BJ (cell line): ENCODE data around the gene ARMC8. TPM values are rescaled to one million over a fixed set of nuclear protein-coding genes. Genes with fewer than 3 reads are reported as not detected.

Source experiments
- CTCF ChIA-PET: fragments of 350-600 bp; formaldehyde crosslinking; extraction: SDS; loops from one replicate; lab custom pipeline; 2021; ENCODE audit warnings: antibody characterized with exemption, inconsistent platforms; lab: Yijun Ruan, JAX
- POLR2A ChIA-PET: fragments of 300-600 bp; sonication (Branson Sonifier 250); formaldehyde crosslinking; extraction: SDS; loops from one replicate; lab custom pipeline; 2021; ENCODE audit warnings: antibody characterized with exemption; lab: Charles Lee
- DNase-seq: peaks from one replicate; pipeline ENCODE4 v3.0.0-alpha.2; 2011; ENCODE audit warnings: low read depth
- H3K27me3 ChIP-seq: 2 replicates; pipeline ENCODE4 v1.6.0; 2011; ENCODE audit warnings: low read length; ENCODE audit not compliant: control insufficient read depth, insufficient read depth
- H3K36me3 ChIP-seq: 2 replicates; pipeline ENCODE4 v1.5.1; 2011; ENCODE audit warnings: low read length; ENCODE audit not compliant: control insufficient read depth, insufficient read depth
- H3K4me3 ChIP-seq: 2 replicates; pipeline ENCODE4 v1.5.1; 2011; ENCODE audit warnings: low read depth, mild to moderate bottlenecking, control low read depth, low read length
- polyA plus RNA-seq: library from polyadenylated mRNA; depleted of rRNA; stranded (reverse); fragments of >200 nt; gene quantifications from 2 replicates; pipeline ENCODE4 v1.2.3, GENCODE V29; 2011; rRNA removed
- TF ChIP-seq, protein P1 (sequence below): IDR thresholded peaks from 2 replicates; pipeline ENCODE4 v1.5.1; 2011; ENCODE audit warnings: low read depth, mild to moderate bottlenecking, control low read depth, inconsistent platforms, low read length, moderate library complexity; ENCODE audit not compliant: insufficient read depth

The ARMC8 gene
- polyA plus RNA-seq, 1 experiment: 52.7 TPM

DNA sequence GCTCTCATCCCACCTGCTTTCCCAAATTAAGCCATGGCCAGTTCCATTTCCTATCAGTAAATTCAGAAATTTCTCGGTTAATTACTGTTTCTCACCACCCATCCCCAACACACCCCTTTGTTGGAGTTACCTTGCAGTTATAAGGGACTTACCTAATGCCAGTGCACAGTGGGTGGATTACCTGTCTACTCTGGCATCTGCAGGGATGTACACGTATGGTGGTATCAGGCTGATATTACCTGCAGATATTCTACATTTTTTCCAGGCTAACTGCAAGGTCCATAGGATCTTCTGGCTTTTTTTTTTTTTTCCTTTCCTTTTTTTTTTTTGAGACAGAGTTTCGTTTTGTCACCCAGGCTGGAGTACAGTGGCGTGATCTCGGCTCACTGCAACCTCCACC lies 153.4 kb downstream of the ARMC8 start:
- no peak for DNase-seq
- H3K36me3 ChIP-seq: no peaks in the 10 kb centered on the region
- no peak overlapping the region for H3K4me3 ChIP-seq
- H3K27me3 ChIP-seq: no peaks in the 10 kb centered on the region
- CTCF ChIA-PET: no interaction called here
- POLR2A ChIA-PET: no interaction called here
- TF ChIP-seq, protein P1, sequence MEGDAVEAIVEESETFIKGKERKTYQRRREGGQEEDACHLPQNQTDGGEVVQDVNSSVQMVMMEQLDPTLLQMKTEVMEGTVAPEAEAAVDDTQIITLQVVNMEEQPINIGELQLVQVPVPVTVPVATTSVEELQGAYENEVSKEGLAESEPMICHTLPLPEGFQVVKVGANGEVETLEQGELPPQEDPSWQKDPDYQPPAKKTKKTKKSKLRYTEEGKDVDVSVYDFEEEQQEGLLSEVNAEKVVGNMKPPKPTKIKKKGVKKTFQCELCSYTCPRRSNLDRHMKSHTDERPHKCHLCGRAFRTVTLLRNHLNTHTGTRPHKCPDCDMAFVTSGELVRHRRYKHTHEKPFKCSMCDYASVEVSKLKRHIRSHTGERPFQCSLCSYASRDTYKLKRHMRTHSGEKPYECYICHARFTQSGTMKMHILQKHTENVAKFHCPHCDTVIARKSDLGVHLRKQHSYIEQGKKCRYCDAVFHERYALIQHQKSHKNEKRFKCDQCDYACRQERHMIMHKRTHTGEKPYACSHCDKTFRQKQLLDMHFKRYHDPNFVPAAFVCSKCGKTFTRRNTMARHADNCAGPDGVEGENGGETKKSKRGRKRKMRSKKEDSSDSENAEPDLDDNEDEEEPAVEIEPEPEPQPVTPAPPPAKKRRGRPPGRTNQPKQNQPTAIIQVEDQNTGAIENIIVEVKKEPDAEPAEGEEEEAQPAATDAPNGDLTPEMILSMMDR: no peak

DNA sequence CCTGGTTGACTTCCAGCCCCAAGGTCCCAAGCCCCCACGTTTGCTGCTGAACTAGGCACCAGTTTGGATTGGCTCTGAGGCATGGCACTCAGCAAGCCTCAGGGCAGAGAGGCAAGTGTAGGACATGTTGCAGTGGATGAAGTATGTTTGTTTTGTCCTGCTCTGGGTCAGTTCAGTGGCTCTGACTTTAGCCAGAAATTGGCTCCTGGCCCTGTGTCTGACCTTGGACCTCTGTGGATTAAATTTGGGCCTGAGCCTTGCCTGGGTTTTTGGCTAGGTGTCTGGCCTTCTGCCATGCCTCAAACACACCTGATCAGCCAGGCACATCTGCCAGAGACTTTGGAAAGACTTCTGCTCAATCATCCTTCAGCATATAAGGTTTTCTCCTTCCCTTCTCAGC lies 157.7 kb downstream of the ARMC8 start:
- TF ChIP-seq, protein P1: no peak
- no peaks in the 10 kb centered on the region; the same call in 1 of the 2 replicates for H3K27me3 ChIP-seq
- no peak overlapping the region for H3K4me3 ChIP-seq
- ChIA-PET POLR2A (no interaction called here), CTCF (no interaction called here)
- no peaks in the 10 kb centered on the region for H3K36me3 ChIP-seq
- no peak for DNase-seq

Other genes starting within 250 kb of the ARMC8 start
- gene CLDN18, start 177.1 kb upstream of the ARMC8 start, polyA plus RNA-seq: not detected in 2 replicates
- gene DZIP1L, start 71.7 kb upstream of the ARMC8 start, polyA plus RNA-seq: 7.3 and 12.7 TPM in 2 replicates
- not detected in 2 replicates for gene A4GNT, start 54.9 kb upstream of the ARMC8 start, polyA plus RNA-seq
- gene DBR1, start 12.4 kb upstream of the ARMC8 start, polyA plus RNA-seq: 6.0 and 7.1 TPM in 2 replicates
- gene NME9, start 142.6 kb downstream of the ARMC8 start, polyA plus RNA-seq: 0.06 TPM in 1 of 2 replicates, not detected in the other
- gene MRAS, start 161.3 kb downstream of the ARMC8 start, polyA plus RNA-seq: 90.2 and 99.8 TPM in 2 replicates
- 0.09 TPM in 2 replicates for gene ESYT3, start 247.3 kb downstream of the ARMC8 start, polyA plus RNA-seq